A549 (cell line): ENCODE measurements around the gene PVALEF. TPM values are rescaled to one million over a fixed set of nuclear protein-coding genes. Genes with fewer than 3 reads are reported as not detected.

Experiments
- ATAC-seq, 2 experiments: fragments of 200-7000 bp in 1 of 2; fragments of >200 bp in 1 of 2; cut with Nextera tagmentation in 1 of 2; cut with Tn5 transposase in 1 of 2; 3 replicates each; pipeline versions ENCODE4 v1.8.0 to v1.9.1; 2018 to 2020; ENCODE audit warnings: mild to moderate bottlenecking in 1 of 2, moderate library complexity in 1 of 2
- CTCF ChIA-PET: fragments of 300-600 bp; sonication (Branson Sonifier 250); formaldehyde crosslinking; extraction: SDS; loops from one replicate; lab custom pipeline; 2021; ENCODE audit warnings: antibody characterized with exemption, inconsistent platforms; lab: Yijun Ruan, JAX
- POLR2A ChIA-PET: fragments of 350-600 bp; formaldehyde crosslinking; extraction: SDS; loops from one replicate; lab custom pipeline; 2021; ENCODE audit warnings: antibody characterized with exemption, inconsistent platforms; lab: Yijun Ruan, JAX
- DNase-seq, 2 experiments: peaks; one replicate each; pipeline versions ENCODE4 v3.0.0 to v3.0.0-alpha.2; 2011 to 2016; ENCODE audit warnings: low read depth in 1 of 2, low spot score in 1 of 2
- FAIRE-seq: peaks from 2 replicates; lab custom pipeline; 2011; peaks lifted over from hg19 to GRCh38; lab: Jason Lieb, UNC
- H3K27ac ChIP-seq, 2 experiments: fragments of >200 bp; sonication (Bioruptor Twin); formaldehyde crosslinking; 3 replicates each; pipeline ENCODE4 v1.5.1; 2016 to 2017
- H3K4me1 ChIP-seq: fragments of >200 bp; sonication (Bioruptor Twin); formaldehyde crosslinking; 3 replicates; pipeline ENCODE4 v1.6.1; 2016
- H3K4me2 ChIP-seq: fragments of >200 bp; sonication (Bioruptor Twin); formaldehyde crosslinking; 3 replicates; pipeline ENCODE4 v1.6.1; 2016
- H3K4me3 ChIP-seq: fragments of >200 bp; sonication (Bioruptor Twin); formaldehyde crosslinking; 3 replicates; pipeline ENCODE4 v1.5.1; 2016
- H3K9me3 ChIP-seq: fragments of >200 bp; sonication (Bioruptor Twin); formaldehyde crosslinking; 3 replicates; pipeline ENCODE4 v1.6.1; 2016
- BHLHE40 ChIP-seq: IDR thresholded peaks from 2 replicates; pipeline ENCODE4 v1.6.1; 2012; ENCODE audit warnings: low read depth, low read length, inconsistent platforms
- CBX2 ChIP-seq: fragments of 200-600 bp; sonication (generic); IDR thresholded peaks from 2 replicates; pipeline ENCODE4 v1.6.1; 2016; ENCODE audit warnings: low read depth, mild to moderate bottlenecking, borderline replicate concordance
- CBX8 ChIP-seq: fragments of 200-600 bp; sonication (generic); IDR thresholded peaks from 2 replicates; pipeline ENCODE4 v1.6.1; 2016
- EHMT2 ChIP-seq: fragments of 200-600 bp; sonication (generic); IDR thresholded peaks from 2 replicates; pipeline ENCODE4 v1.6.1; 2016; ENCODE audit warnings: antibody characterized with exemption, low read depth, mild to moderate bottlenecking, moderate library complexity
- ESRRA ChIP-seq: fragments of 150-350 bp; IDR thresholded peaks from 2 replicates; pipeline ENCODE4 v1.6.1; 2014; ENCODE audit warnings: mild to moderate bottlenecking, low read length, borderline replicate concordance
- GATA3 ChIP-seq: IDR thresholded peaks from 2 replicates; pipeline ENCODE4 v1.6.1; 2012; ENCODE audit warnings: borderline replicate concordance
- HDAC2 ChIP-seq: fragments of 200-600 bp; sonication (generic); IDR thresholded peaks from 2 replicates; pipeline ENCODE4 v1.6.1; 2016
- HOXA7 ChIP-seq: fragments of 250-450 bp; sonication (Bioruptor Pico); IDR thresholded peaks from 2 replicates; pipeline ENCODE4 v1.5.0; 2020; ENCODE audit warnings: mild to moderate bottlenecking, moderate library complexity
- JUN ChIP-seq, 2 experiments: fragments of >200 bp; sonication (Bioruptor Twin); formaldehyde crosslinking; IDR thresholded peaks; 2 replicates in 1 of 2; 3 replicates in 1 of 2; pipeline ENCODE4 v1.6.1; 2016 to 2017
- MAZ ChIP-seq: fragments of 150-350 bp; IDR thresholded peaks from 2 replicates; pipeline ENCODE4 v1.6.1; 2014; ENCODE audit warnings: antibody characterized with exemption, low read depth, low read length, borderline replicate concordance
- NR3C1 ChIP-seq: fragments of >200 bp; sonication (Bioruptor Twin); formaldehyde crosslinking; IDR thresholded peaks from 3 replicates; pipeline ENCODE4 v1.6.1; 2017
- POLR2A ChIP-seq: IDR thresholded peaks from 2 replicates; pipeline ENCODE4 v1.6.1; 2012; ENCODE audit warnings: mild to moderate bottlenecking, low read length
- SMC3 ChIP-seq: fragments of >200 bp; sonication (Bioruptor Twin); formaldehyde crosslinking; IDR thresholded peaks from 3 replicates; pipeline ENCODE4 v1.6.1; 2018; ENCODE audit warnings: inconsistent platforms
- TP53 ChIP-seq: fragments of 250-450 bp; sonication (Bioruptor Pico); IDR thresholded peaks from 2 replicates; pipeline ENCODE4 v1.5.0; 2021; ENCODE audit warnings: mild to moderate bottlenecking, moderate library complexity
- ZFP36 ChIP-seq: fragments of 450-650 bp; IDR thresholded peaks from 2 replicates; pipeline ENCODE4 v1.6.1; 2014; ENCODE audit warnings: borderline replicate concordance; ENCODE audit not compliant: partially characterized antibody
- ZSCAN20 ChIP-seq: fragments of 250-450 bp; sonication (Bioruptor Pico); IDR thresholded peaks from 2 replicates; pipeline ENCODE4 v1.8.0; 2022; ENCODE audit warnings: mild to moderate bottlenecking, moderate library complexity
- WGBS: methylation state at CpG from one replicate; pipeline ENCODE4 v1.1.6; 2017; ENCODE audit errors: missing lambda C conversion rate; 5-methylcytosine and 5-hydroxymethylcytosine counted together
- polyA plus RNA-seq, 4 experiments: library from polyadenylated mRNA; depleted of rRNA in 3 of 4; stranded (reverse); fragments of >200 nt; fragmentation: RNase III in 1 of 4; extraction: RNeasy Plus Mini Kit Qiagen cat#74134 plus additional on column Dnase treatment in 1 of 4; gene quantifications; 2 replicates in 3 of 4; 3 replicates in 1 of 4; pipeline ENCODE4 v1.2.3, GENCODE V29; 2011 to 2017
- TF ChIP-seq, protein P1 (sequence below): fragments of 150-350 bp; IDR thresholded peaks from 2 replicates; pipeline ENCODE4 v1.6.1; 2014; ENCODE audit warnings: low read depth, mild to moderate bottlenecking, low read length
- TF ChIP-seq, protein P2 (sequence below): IDR thresholded peaks from 2 replicates; pipeline ENCODE4 v1.6.1; 2012; ENCODE audit warnings: low read depth, borderline replicate concordance
- TF ChIP-seq, protein P3 (sequence below): fragments of 250-450 bp; sonication (Bioruptor Pico); IDR thresholded peaks from 2 replicates; pipeline ENCODE4 v1.5.0; 2020; ENCODE audit warnings: low read depth, mild to moderate bottlenecking, moderate library complexity
- TF ChIP-seq, protein P4 (sequence below): fragments of >200 bp; sonication (Bioruptor Twin); formaldehyde crosslinking; IDR thresholded peaks from 2 replicates; pipeline ENCODE4 v1.6.1; 2016
- TF ChIP-seq, protein P5 (sequence below): fragments of 450-650 bp; IDR thresholded peaks from 2 replicates; pipeline ENCODE4 v1.6.1; 2014; ENCODE audit warnings: antibody characterized with exemption
- TF ChIP-seq, protein P6 (sequence below): fragments of 200-600 bp; sonication (generic); IDR thresholded peaks from 2 replicates; pipeline ENCODE4 v1.6.1; 2016; ENCODE audit warnings: antibody characterized with exemption, mild to moderate bottlenecking, moderate library complexity

Gene PVALEF
- polyA plus RNA-seq, 2 of the 4 experiments (the other 2 are of a cell fraction) = not detected

DNA sequence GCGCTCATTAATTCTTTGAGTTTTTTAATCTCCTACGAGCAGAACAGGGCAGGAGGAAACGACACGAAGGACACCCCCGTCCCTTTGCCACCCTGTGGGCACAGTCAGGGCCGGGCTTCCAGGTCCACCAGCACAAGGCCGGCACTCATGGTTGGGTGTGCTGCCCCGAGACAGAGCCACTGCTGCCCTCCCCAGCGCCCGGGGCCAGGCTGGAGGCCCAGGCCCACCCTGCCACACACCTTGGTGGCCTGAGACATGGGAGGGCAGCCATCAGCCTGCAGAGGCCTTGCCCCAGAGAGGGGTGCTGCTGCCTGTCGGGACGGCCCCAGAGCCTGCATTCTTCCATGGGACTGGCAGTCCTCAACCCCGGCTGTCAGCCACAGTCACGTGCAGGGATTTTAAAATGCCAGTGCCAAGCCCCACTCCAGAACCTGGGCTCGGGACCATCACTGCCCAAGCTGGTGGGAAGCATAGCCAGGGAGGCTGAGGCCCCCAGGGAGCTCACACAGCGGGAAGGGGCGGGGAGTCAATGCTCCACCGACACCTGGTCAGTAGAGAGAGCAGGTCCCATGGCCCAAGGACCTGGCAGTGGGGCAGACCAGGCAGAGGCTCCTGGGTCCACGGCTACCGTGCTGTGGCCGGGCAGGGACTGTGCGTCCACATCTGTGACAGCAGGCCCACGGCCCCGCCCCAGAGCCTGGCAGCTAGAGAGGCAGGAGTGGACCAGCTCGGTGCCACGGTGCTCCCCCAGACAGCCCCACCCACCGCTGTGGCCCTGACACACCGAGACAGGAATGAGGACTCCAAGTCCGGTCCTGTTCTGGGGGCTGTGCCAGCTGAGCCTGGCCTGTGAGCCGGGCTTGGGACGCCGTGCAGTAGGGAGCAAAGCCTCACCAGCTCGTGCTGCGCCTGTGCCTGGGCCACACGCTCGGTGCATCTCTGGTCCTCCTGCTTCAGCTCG, 29.9 kb downstream of the PVALEF start:
- CTCF ChIA-PET = interaction anchor here (0.7 to 13.7 kb wide), 6 partner anchors 11 to 171 kb away, joined by 3 to 175 read pairs (median 5); no protein-coding TSS in a partner anchor
- FAIRE-seq = no peak

DNA sequence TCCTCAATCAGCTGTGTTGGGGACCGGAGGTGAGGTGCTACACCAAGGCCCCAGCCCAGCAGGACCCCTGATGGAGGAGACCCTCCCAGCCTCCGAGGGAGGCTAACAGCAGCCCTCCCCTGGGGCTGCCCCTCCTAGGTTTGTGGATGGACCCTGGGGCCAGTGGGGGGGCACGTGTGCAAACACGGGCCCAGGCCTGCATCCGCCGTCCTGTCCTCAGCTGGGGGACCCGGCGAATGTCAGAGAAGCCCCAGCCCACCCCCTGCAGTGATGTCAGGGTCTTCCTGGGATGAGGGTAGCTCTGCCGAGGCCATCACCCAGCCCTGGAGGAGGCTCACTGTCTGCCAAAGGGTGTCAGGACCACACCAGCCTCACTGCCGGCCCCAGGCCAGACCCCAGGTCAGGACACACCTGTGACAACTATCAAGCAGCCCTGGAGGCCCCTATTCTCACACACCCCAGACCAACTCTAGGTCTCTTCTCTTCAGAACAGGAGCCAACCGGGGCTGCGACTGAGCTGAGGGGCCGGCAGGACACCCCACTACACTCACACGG, 30.7 kb downstream of the PVALEF start:
- CTCF ChIA-PET = interaction anchor here (0.9 to 13.7 kb wide), 5 partner anchors 10 to 172 kb away, joined by 3 to 175 read pairs (median 7); no protein-coding TSS in a partner anchor
- H3K4me1 ChIP-seq = no peaks in the 10 kb centered on the region
- no peak for TF ChIP-seq GATA3
- TF ChIP-seq, protein P1, sequence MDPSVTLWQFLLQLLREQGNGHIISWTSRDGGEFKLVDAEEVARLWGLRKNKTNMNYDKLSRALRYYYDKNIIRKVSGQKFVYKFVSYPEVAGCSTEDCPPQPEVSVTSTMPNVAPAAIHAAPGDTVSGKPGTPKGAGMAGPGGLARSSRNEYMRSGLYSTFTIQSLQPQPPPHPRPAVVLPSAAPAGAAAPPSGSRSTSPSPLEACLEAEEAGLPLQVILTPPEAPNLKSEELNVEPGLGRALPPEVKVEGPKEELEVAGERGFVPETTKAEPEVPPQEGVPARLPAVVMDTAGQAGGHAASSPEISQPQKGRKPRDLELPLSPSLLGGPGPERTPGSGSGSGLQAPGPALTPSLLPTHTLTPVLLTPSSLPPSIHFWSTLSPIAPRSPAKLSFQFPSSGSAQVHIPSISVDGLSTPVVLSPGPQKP = no peak
- no peak for TF ChIP-seq HDAC2
- TF ChIP-seq, protein P2, sequence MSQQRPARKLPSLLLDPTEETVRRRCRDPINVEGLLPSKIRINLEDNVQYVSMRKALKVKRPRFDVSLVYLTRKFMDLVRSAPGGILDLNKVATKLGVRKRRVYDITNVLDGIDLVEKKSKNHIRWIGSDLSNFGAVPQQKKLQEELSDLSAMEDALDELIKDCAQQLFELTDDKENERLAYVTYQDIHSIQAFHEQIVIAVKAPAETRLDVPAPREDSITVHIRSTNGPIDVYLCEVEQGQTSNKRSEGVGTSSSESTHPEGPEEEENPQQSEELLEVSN = no peak
- no peak for TF ChIP-seq EHMT2
- no peak for TF ChIP-seq ZSCAN20 (CRISPR knock-in tag)
- TF ChIP-seq, protein P3, sequence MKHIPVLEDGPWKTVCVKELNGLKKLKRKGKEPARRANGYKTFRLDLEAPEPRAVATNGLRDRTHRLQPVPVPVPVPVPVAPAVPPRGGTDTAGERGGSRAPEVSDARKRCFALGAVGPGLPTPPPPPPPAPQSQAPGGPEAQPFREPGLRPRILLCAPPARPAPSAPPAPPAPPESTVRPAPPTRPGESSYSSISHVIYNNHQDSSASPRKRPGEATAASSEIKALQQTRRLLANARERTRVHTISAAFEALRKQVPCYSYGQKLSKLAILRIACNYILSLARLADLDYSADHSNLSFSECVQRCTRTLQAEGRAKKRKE (CRISPR knock-in tag) = no peak
- no peaks in the 10 kb centered on the region for H3K9me3 ChIP-seq
- no peak overlapping the region for H3K27ac ChIP-seq
- no peak for FAIRE-seq
- H3K4me2 ChIP-seq = no peak overlapping the region
- POLR2A ChIA-PET = no interaction called here
- no peak for ATAC-seq
- WGBS = 85% methylated on average over 7 of the region's 14 CpGs
- DNase-seq = no peak
- no peak overlapping the region for H3K4me3 ChIP-seq

More for the DNA sequence above, 29.9 kb downstream of the PVALEF start:
- ATAC-seq (no peak), DNase-seq (no peak)
- H3K9me3 ChIP-seq = no peaks in the 10 kb centered on the region
- POLR2A ChIA-PET = no interaction called here
- TF ChIP-seq HOXA7 (CRISPR knock-in tag) (no peak), MAZ (no peak), TP53 (no peak), POLR2A (no peak), CBX8 (no peak), ZFP36 (no peak), BHLHE40 (no peak), JUN (IDR thresholded peaks at IDR 0.05) (no peak), ESRRA (no peak), HDAC2 (no peak), GATA3 (no peak), EHMT2 (no peak)
- TF ChIP-seq, protein P4, sequence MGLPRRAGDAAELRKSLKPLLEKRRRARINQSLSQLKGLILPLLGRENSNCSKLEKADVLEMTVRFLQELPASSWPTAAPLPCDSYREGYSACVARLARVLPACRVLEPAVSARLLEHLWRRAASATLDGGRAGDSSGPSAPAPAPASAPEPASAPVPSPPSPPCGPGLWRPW = no peak
- WGBS = 90% methylated on average over 35 of the region's 37 CpGs
- H3K4me3 ChIP-seq = no peak overlapping the region
- H3K4me2 ChIP-seq = no peak overlapping the region
- no peaks in the 10 kb centered on the region for H3K4me1 ChIP-seq
- H3K27ac ChIP-seq = no peak overlapping the region

DNA sequence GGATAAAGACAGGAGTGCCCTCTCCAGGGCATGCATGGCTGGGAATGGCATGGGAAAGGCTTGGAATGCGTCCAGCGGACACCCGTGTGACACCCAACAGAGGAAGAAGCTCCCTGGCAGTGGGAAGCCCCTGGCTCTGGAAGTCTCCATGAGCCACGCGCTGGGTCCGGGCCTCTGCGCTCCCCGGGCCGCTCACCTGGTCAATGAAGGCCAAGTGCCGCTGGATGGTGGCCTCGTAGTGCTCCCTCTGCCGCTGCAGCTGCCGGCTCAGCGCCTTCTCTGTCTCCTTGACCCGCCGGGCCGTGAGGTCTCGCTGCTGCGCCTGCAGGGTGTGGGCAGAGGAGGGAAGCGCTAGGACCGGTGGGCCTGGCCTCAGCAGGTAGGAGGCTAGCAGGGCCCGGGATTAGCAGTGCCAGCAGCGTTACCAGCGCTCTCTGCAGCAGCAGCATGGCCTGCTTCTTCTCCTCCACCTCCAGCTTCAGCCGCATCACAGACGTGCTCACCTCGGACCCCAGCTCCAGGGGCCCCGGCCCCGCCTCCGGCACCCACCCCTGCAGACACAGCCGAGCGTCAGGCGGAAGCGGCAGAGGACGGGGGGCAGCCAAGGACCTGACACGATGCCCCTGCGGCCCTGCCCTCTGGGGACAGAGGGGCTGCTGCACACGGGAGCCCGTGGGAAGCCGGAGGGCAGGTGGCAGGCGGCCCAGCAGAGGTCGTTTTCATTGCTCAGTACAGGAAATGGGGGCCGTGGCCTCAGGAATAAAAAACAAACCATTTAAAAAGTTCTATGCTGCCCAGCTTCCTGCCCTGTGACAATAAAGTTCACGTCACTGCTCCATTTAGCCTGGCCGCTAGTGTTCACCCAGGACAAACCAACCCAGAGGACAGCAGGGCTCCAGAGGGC, 31.4 kb downstream of the PVALEF start:
- no peak for FAIRE-seq
- DNase-seq = no peak
- Histone ChIP-seq H3K9me3 (no peaks in the 10 kb centered on the region), H3K4me1 (no peaks in the 10 kb centered on the region), H3K27ac (no peak overlapping the region), H3K4me3 (no peak overlapping the region), H3K4me2 (no peak overlapping the region)
- ChIA-PET CTCF (interaction anchor here (1.2 to 13.7 kb wide), 4 partner anchors 34 to 173 kb away, joined by 3 to 175 read pairs (median 7); no protein-coding TSS in a partner anchor), POLR2A (no interaction called here)
- 90% methylated on average over 36 of the region's 45 CpGs for WGBS
- ATAC-seq = no peak
- TF ChIP-seq SMC3 (no peak), BHLHE40 (no peak), NR3C1 (no peak), CBX2 (no peak), ESRRA (no peak)
- TF ChIP-seq, protein P5, sequence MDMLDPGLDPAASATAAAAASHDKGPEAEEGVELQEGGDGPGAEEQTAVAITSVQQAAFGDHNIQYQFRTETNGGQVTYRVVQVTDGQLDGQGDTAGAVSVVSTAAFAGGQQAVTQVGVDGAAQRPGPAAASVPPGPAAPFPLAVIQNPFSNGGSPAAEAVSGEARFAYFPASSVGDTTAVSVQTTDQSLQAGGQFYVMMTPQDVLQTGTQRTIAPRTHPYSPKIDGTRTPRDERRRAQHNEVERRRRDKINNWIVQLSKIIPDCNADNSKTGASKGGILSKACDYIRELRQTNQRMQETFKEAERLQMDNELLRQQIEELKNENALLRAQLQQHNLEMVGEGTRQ = no peak
- TF ChIP-seq, protein P2 = no peak
- TF ChIP-seq, protein P6, sequence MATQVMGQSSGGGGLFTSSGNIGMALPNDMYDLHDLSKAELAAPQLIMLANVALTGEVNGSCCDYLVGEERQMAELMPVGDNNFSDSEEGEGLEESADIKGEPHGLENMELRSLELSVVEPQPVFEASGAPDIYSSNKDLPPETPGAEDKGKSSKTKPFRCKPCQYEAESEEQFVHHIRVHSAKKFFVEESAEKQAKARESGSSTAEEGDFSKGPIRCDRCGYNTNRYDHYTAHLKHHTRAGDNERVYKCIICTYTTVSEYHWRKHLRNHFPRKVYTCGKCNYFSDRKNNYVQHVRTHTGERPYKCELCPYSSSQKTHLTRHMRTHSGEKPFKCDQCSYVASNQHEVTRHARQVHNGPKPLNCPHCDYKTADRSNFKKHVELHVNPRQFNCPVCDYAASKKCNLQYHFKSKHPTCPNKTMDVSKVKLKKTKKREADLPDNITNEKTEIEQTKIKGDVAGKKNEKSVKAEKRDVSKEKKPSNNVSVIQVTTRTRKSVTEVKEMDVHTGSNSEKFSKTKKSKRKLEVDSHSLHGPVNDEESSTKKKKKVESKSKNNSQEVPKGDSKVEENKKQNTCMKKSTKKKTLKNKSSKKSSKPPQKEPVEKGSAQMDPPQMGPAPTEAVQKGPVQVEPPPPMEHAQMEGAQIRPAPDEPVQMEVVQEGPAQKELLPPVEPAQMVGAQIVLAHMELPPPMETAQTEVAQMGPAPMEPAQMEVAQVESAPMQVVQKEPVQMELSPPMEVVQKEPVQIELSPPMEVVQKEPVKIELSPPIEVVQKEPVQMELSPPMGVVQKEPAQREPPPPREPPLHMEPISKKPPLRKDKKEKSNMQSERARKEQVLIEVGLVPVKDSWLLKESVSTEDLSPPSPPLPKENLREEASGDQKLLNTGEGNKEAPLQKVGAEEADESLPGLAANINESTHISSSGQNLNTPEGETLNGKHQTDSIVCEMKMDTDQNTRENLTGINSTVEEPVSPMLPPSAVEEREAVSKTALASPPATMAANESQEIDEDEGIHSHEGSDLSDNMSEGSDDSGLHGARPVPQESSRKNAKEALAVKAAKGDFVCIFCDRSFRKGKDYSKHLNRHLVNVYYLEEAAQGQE = no peak
